Osteocyte (in vitro differentiated cells): ENCODE data around the gene DNAJB6. TPM values are rescaled to one million over a fixed set of nuclear protein-coding genes. Genes with fewer than 3 reads are reported as not detected.

Experiments used
- DNase-seq: peaks from one replicate; pipeline ENCODE4 v3.0.0; 2021; ENCODE audit warnings: mixed read lengths; ENCODE audit not compliant: unreplicated experiment; ENCODE audit errors: extremely low spot score
- H3K27ac Mint-ChIP-seq: one replicate; pipeline ENCODE4 v1.8.0; 2021; ENCODE audit warnings: mild to moderate bottlenecking, mixed read lengths; ENCODE audit not compliant: unreplicated experiment
- H3K27me3 Mint-ChIP-seq: one replicate; pipeline ENCODE4 v1.8.0; 2021; ENCODE audit warnings: mixed read lengths; ENCODE audit not compliant: unreplicated experiment
- H3K36me3 Mint-ChIP-seq: one replicate; pipeline ENCODE4 v1.8.0; 2021; ENCODE audit warnings: mixed read lengths; ENCODE audit not compliant: unreplicated experiment
- H3K4me1 Mint-ChIP-seq: one replicate; pipeline ENCODE4 v1.8.0; 2021; ENCODE audit warnings: mixed read lengths; ENCODE audit not compliant: unreplicated experiment
- H3K4me3 Mint-ChIP-seq: one replicate; pipeline ENCODE4 v1.8.0; 2021; ENCODE audit warnings: mild to moderate bottlenecking, moderate library complexity, mixed read lengths; ENCODE audit not compliant: unreplicated experiment
- H3K9me3 Mint-ChIP-seq: one replicate; pipeline ENCODE4 v1.8.0; 2021; ENCODE audit warnings: mixed read lengths; ENCODE audit not compliant: unreplicated experiment
- total RNA-seq: library from RNA; stranded (reverse); gene quantifications from 2 replicates; pipeline ENCODE4 v1.2.1, GENCODE V29; 2021
- TF ChIP-seq, protein P1 (sequence below): fragments of 200-600 bp; sonication (generic); IDR thresholded peaks from 2 replicates; pipeline ENCODE4 v1.5.0; 2021; ENCODE audit warnings: antibody characterized with exemption, mild to moderate bottlenecking, moderate library complexity

The DNAJB6 gene
- total RNA-seq, 1 donor from 2014 or later, result 112 TPM

DNA sequence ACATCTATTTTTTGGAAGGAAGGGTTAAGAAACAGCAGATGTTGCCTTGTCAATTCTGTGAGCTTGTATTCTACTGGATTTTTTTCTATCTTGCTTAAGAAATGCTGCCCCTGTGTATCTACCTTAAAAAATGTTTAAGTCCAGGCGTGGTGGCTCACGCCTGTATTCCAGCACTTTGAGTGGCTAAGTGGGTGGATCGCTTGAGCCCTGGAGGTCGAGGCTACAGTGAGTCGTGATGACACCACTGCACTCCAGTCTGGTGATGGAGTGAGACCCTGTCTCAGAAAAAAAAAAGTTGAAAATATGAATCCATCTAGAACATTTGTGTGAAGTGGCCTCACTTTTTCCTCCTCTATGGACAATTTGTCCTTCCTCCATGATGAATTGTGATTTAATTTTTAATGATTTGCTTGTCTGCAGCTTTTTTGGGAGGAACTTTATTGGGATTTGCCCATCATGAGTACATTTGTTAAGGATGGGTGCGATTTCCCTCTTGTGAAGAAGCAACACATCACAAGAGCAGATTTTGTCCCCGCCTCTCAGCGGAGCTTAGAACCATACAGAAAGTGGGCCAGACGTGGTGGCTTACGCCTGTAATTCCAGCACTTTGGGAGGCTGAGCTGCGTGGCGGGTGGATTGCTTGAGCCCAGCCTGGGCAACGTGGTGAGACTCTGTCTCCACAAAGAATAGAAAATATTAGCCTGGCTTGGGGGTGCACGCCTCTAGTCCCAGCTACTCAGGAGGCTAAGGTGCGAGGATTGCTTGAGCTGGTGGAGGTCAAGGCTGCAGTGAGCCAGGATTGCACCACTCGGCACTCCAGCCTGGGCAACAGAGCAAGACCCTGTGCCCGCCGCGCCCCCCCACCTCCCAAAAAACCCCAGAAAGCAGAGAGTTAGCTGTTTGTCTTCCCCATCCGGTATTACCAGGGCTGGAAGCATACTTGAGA is 57.7 kb downstream of the DNAJB6 start:
- no peak for DNase-seq
- peaks cover 47% of the 10 kb centered on the region for H3K4me1 Mint-ChIP-seq
- H3K4me3 Mint-ChIP-seq, result no peak overlapping the region
- TF ChIP-seq, protein P1, sequence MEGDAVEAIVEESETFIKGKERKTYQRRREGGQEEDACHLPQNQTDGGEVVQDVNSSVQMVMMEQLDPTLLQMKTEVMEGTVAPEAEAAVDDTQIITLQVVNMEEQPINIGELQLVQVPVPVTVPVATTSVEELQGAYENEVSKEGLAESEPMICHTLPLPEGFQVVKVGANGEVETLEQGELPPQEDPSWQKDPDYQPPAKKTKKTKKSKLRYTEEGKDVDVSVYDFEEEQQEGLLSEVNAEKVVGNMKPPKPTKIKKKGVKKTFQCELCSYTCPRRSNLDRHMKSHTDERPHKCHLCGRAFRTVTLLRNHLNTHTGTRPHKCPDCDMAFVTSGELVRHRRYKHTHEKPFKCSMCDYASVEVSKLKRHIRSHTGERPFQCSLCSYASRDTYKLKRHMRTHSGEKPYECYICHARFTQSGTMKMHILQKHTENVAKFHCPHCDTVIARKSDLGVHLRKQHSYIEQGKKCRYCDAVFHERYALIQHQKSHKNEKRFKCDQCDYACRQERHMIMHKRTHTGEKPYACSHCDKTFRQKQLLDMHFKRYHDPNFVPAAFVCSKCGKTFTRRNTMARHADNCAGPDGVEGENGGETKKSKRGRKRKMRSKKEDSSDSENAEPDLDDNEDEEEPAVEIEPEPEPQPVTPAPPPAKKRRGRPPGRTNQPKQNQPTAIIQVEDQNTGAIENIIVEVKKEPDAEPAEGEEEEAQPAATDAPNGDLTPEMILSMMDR, result no peak
- no peaks in the 10 kb centered on the region for H3K9me3 Mint-ChIP-seq
- H3K27me3 Mint-ChIP-seq, result no peaks in the 10 kb centered on the region
- peaks cover 15% of the 10 kb centered on the region for H3K36me3 Mint-ChIP-seq
- H3K27ac Mint-ChIP-seq, result peak overlapping the region; percentile 38

DNA sequence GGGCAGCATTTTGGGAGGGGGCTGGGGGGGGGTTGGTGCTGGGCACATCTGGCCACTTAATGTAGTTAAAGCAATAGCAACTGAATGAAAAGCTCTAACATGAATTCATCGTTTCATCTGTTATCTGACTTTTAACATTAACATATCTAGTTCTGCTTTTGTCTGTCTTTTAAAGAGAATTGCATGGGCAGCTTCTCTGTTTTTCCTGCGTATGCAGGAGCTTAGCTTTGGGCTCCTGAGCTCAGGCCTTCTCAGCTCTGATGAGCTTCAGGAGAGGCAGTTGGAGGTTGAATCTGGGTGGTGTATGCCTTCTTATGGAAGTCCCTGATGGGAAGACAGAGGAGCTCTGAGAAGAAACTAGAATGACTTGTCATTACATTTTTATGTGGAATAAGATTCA is 58.4 kb downstream of the DNAJB6 start:
- Mint-ChIP-seq H3K27me3 (no peaks in the 10 kb centered on the region), H3K4me1 (peaks cover 41% of the 10 kb centered on the region), H3K36me3 (peaks cover 16% of the 10 kb centered on the region), H3K9me3 (no peaks in the 10 kb centered on the region), H3K4me3 (no peak overlapping the region), H3K27ac (no peak overlapping the region)
- no peak for DNase-seq
- TF ChIP-seq, protein P1, result no peak

DNA sequence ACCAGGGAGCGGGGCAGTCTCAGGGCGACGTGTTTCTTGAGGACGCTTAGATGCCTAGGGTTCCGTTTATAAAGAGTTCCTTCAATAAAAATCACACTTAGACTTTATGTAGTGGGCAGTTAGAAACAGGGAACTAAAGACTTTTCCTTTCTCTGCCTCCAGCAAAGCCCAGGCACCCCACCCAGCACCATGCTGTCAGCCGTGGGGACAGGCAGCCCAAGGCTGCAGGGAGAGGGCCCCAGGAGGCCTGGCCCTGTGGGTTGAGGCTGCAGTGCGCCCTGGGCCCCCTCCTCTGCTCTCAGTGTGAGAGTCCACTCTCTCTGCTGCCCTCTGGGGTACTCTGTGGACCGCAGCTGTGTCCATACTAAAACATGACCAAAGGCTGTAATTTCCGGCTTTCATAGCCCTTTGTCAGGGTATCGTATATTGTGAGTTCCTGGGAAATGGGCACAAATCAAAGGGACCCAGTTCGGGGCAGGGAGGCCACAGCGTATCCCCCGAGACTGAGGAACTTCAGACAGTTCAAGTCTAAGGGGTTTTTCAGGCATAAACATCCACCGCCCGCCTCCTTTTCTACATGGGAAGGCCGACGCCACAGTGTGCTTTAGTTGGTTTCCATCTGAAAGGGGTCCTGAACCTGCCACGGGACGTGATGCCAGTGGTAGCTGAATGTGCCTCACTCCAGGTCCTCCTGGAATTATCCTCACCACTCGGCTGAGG is 59.7 kb downstream of the DNAJB6 start:
- no peak for DNase-seq
- Mint-ChIP-seq H3K36me3 (peaks cover 20% of the 10 kb centered on the region), H3K4me3 (no peak overlapping the region), H3K27ac (peak overlapping the region; percentile 52), H3K27me3 (no peaks in the 10 kb centered on the region), H3K9me3 (no peaks in the 10 kb centered on the region), H3K4me1 (peaks cover 40% of the 10 kb centered on the region)
- TF ChIP-seq, protein P1, result no peak

GRCh38 chr7:157397036-157397720 is 60.4 kb downstream of the DNAJB6 start:
- DNase-seq, result no peak
- no peaks in the 10 kb centered on the region for H3K27me3 Mint-ChIP-seq
- TF ChIP-seq, protein P1, result no peak
- peaks cover 40% of the 10 kb centered on the region for H3K4me1 Mint-ChIP-seq
- no peaks in the 10 kb centered on the region for H3K9me3 Mint-ChIP-seq
- H3K36me3 Mint-ChIP-seq, result peaks cover 24% of the 10 kb centered on the region
- no peak overlapping the region for H3K4me3 Mint-ChIP-seq
- peak overlapping the region; percentile 90 for H3K27ac Mint-ChIP-seq
